HAP-1 (cell line): ENCODE results near the gene SBNO2.

Source experiments
- DNase-seq, 2 experiments: peaks; one replicate each; pipeline ENCODE4 v3.0.0-alpha.2; 2016 to 2020; ENCODE audit warnings: low spot score in 2 of 2
- H3K27me3 ChIP-seq: fragments of 250-450 bp; sonication (Bioruptor Pico); 2 replicates; pipeline ENCODE4 v1.5.1; 2020; ENCODE audit warnings: low read depth, mild to moderate bottlenecking, moderate library complexity
- H3K36me3 ChIP-seq: fragments of 250-450 bp; sonication (Bioruptor Pico); replicated peaks from 2 replicates; pipeline ENCODE4 v1.5.1; 2020; ENCODE audit warnings: mild to moderate bottlenecking
- H3K4me1 ChIP-seq: fragments of 250-450 bp; sonication (Bioruptor Pico); 2 replicates; pipeline ENCODE4 v1.5.1; 2020; ENCODE audit warnings: mild to moderate bottlenecking
- H3K4me3 ChIP-seq: fragments of 250-450 bp; sonication (Bioruptor Pico); 2 replicates; pipeline ENCODE4 v1.5.1; 2020; ENCODE audit warnings: mild to moderate bottlenecking, moderate library complexity
- H3K9me3 ChIP-seq: fragments of 250-450 bp; sonication (Bioruptor Pico); 2 replicates; pipeline ENCODE4 v1.5.1; 2020; ENCODE audit warnings: mild to moderate bottlenecking, moderate library complexity
- in situ Hi-C: fragments of 300-500 bp; cut with MboI; formaldehyde crosslinking; loops from 3 replicates; pipeline ENCODE4 v1.14.3; 2020; ENCODE audit warnings: low sequenced_read_pairs, inconsistent platforms, mixed read lengths

The SBNO2 gene

GRCh38 chr19:1082928-1083816 lies 90.9 kb downstream of the SBNO2 start:
- in situ Hi-C loops, result no loop called here
- Histone ChIP-seq H3K9me3 (no peaks in the 10 kb centered on the region), H3K36me3 (peaks cover 24% of the 10 kb centered on the region), H3K4me3 (no peak overlapping the region), H3K4me1 (peaks cover 3% of the 10 kb centered on the region; the same call in 1 of the 2 replicates), H3K27me3 (no peaks in the 10 kb centered on the region)
- no peak for DNase-seq

- Histone ChIP-seq H3K27me3 (no peaks in the 10 kb centered on the region), H3K36me3 (peaks cover 17% of the 10 kb centered on the region), H3K9me3 (no peaks in the 10 kb centered on the region), H3K4me3 (peak overlapping the region; percentile 18), H3K4me1 (peaks cover 3% of the 10 kb centered on the region; the same call in 1 of the 2 replicates)
- in situ Hi-C loops, result no loop called here
- DNase-seq, result peak; percentile 80 to 97
Measured at GRCh38 chr19:1082165-1082927, 91.7 kb downstream of the SBNO2 start.

- in situ Hi-C loops, result no loop called here
- no peak for DNase-seq
- Histone ChIP-seq H3K27me3 (no peaks in the 10 kb centered on the region), H3K4me3 (no peak overlapping the region), H3K36me3 (peaks cover 16% of the 10 kb centered on the region), H3K4me1 (peaks cover 3% of the 10 kb centered on the region; the same call in 1 of the 2 replicates), H3K9me3 (no peaks in the 10 kb centered on the region)
Measured at GRCh38 chr19:1081301-1082164, 92.5 kb downstream of the SBNO2 start.

- peaks cover 3% of the 10 kb centered on the region; the same call in 1 of the 2 replicates for H3K4me1 ChIP-seq
- no peaks in the 10 kb centered on the region for H3K9me3 ChIP-seq
- H3K27me3 ChIP-seq, result no peaks in the 10 kb centered on the region
- H3K4me3 ChIP-seq, result no peak overlapping the region
- peaks cover 7% of the 10 kb centered on the region; the same call in 1 of the 2 replicates for H3K36me3 ChIP-seq
- no peak for DNase-seq
- in situ Hi-C loops, result no loop called here
Measured at GRCh38 chr19:1080360-1081161, 93.5 kb downstream of the SBNO2 start.

GRCh38 chr19:1079566-1080111 lies 94.4 kb downstream of the SBNO2 start:
- peaks cover 7% of the 10 kb centered on the region; the same call in 1 of the 2 replicates for H3K36me3 ChIP-seq
- in situ Hi-C loops, result no loop called here
- H3K27me3 ChIP-seq, result no peaks in the 10 kb centered on the region
- peaks cover 3% of the 10 kb centered on the region; the same call in 1 of the 2 replicates for H3K4me1 ChIP-seq
- no peaks in the 10 kb centered on the region for H3K9me3 ChIP-seq
- no peak for DNase-seq
- no peak overlapping the region for H3K4me3 ChIP-seq

- in situ Hi-C loops, result no loop called here
- Histone ChIP-seq H3K9me3 (no peaks in the 10 kb centered on the region), H3K4me1 (no peaks in the 10 kb centered on the region), H3K27me3 (no peaks in the 10 kb centered on the region), H3K36me3 (peaks cover 3% of the 10 kb centered on the region; the same call in 1 of the 2 replicates), H3K4me3 (no peak overlapping the region)
- DNase-seq, result no peak
Measured at GRCh38 chr19:1076951-1077350, 97.1 kb downstream of the SBNO2 start.

- no peak for DNase-seq
- in situ Hi-C loops, result no loop called here
- Histone ChIP-seq H3K4me3 (no peak overlapping the region), H3K4me1 (no peaks in the 10 kb centered on the region), H3K27me3 (no peaks in the 10 kb centered on the region), H3K9me3 (no peaks in the 10 kb centered on the region), H3K36me3 (no peaks in the 10 kb centered on the region; the same call in 1 of the 2 replicates)
Measured at GRCh38 chr19:1076046-1076386, 98.1 kb downstream of the SBNO2 start.

- peak overlapping the region; percentile 30 for H3K4me3 ChIP-seq
- H3K36me3 ChIP-seq, result no peaks in the 10 kb centered on the region; the same call in 1 of the 2 replicates
- in situ Hi-C loops, result no loop called here
- H3K4me1 ChIP-seq, result no peaks in the 10 kb centered on the region
- H3K9me3 ChIP-seq, result no peaks in the 10 kb centered on the region
- DNase-seq, result peak; percentile 70 to 95
- no peaks in the 10 kb centered on the region for H3K27me3 ChIP-seq
Measured at GRCh38 chr19:1074544-1075283, 99.4 kb downstream of the SBNO2 start.

- no peaks in the 10 kb centered on the region for H3K9me3 ChIP-seq
- H3K4me3 ChIP-seq, result peak overlapping the region; percentile 30
- no peaks in the 10 kb centered on the region; the same call in 1 of the 2 replicates for H3K36me3 ChIP-seq
- in situ Hi-C loops, result no loop called here
- H3K4me1 ChIP-seq, result no peaks in the 10 kb centered on the region
- H3K27me3 ChIP-seq, result no peaks in the 10 kb centered on the region
- no peak for DNase-seq
Measured at GRCh38 chr19:1073956-1074517, 100.0 kb downstream of the SBNO2 start.

GRCh38 chr19:1073063-1073955 lies 100.8 kb downstream of the SBNO2 start:
- Histone ChIP-seq H3K9me3 (no peaks in the 10 kb centered on the region), H3K27me3 (no peaks in the 10 kb centered on the region), H3K36me3 (no peaks in the 10 kb centered on the region; the same call in 1 of the 2 replicates), H3K4me3 (no peak overlapping the region), H3K4me1 (no peaks in the 10 kb centered on the region)
- DNase-seq, result no peak
- in situ Hi-C loops, result no loop called here

GRCh38 chr19:1072371-1073015 lies 101.6 kb downstream of the SBNO2 start:
- in situ Hi-C loops, result no loop called here

More at GRCh38 chr19:1072371-1073015, 101.6 kb downstream of the SBNO2 start:
- Histone ChIP-seq H3K27me3 (no peaks in the 10 kb centered on the region), H3K4me1 (no peaks in the 10 kb centered on the region; the same call in 1 of the 2 replicates), H3K36me3 (no peaks in the 10 kb centered on the region; the same call in 1 of the 2 replicates), H3K4me3 (no peak overlapping the region), H3K9me3 (no peaks in the 10 kb centered on the region)
- no peak for DNase-seq
